Measurements from ENCODE around the gene NEAT1. TPM values are rescaled to one million over a fixed set of nuclear protein-coding genes. Genes with fewer than 3 reads are reported as not detected.

Gene NEAT1
- total RNA-seq, 2 experiments from 2014 or later: 525 to 618 TPM

DNA sequence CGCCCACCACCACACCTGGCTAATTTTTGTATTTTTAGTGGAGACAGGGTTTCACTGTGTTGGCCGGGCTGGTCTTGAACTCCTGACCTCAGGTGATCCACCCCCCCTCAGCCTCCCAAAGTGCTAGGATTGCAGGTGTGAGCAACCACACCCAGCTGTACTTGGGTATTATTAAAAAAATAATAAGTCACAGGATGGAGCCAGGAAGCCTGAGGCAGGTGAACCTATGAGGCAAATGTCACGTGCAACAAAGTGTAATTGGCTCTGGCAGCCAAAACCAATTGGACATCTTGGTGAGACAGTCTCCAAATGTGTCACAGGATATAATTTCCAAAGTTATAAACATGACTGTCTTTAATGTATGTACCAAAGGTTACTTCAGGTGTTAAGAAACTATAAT, 52.3 kb downstream of the NEAT1 start:
- H3K4me1 Mint-ChIP-seq: peaks cover 31% of the 10 kb centered on the region
- CTCF ChIA-PET: interaction anchor here (0.9 to 8.4 kb wide), 2 partner anchors 21 to 33 kb away, joined by 3 to 102 read pairs; partner anchors contain the start of gene MALAT1
- H3K36me3 Mint-ChIP-seq: peaks cover 3% of the 10 kb centered on the region
- no peaks in the 10 kb centered on the region for H3K9me3 Mint-ChIP-seq (ENCODE audit: low read depth)
- no peak overlapping the region for H3K27ac Mint-ChIP-seq
- no peaks in the 10 kb centered on the region for H3K27me3 Mint-ChIP-seq
- no peak overlapping the region for H3K4me3 Mint-ChIP-seq
- no peak for ATAC-seq
- no peak for DNase-seq

- Mint-ChIP-seq H3K27me3 (no peaks in the 10 kb centered on the region), H3K4me3 (peak overlapping the region; percentile 83), H3K27ac (peak overlapping the region; percentile 95), H3K4me1 (peaks cover 26% of the 10 kb centered on the region), H3K36me3 (peaks cover 3% of the 10 kb centered on the region), H3K9me3 (ENCODE audit: low read depth) (no peaks in the 10 kb centered on the region)
- CTCF ChIA-PET: interaction anchor here (0.7 to 8.4 kb wide), 14 partner anchors 11 to 98 kb away, joined by 3 to 102 read pairs (median 4); partner anchors contain the start of genes MALAT1 and SCYL1
- no peak for DNase-seq
- ATAC-seq: no peak
These were observed 54.1 kb downstream of the NEAT1 start for GRCh38 chr11:65476632-65477148.

DNA sequence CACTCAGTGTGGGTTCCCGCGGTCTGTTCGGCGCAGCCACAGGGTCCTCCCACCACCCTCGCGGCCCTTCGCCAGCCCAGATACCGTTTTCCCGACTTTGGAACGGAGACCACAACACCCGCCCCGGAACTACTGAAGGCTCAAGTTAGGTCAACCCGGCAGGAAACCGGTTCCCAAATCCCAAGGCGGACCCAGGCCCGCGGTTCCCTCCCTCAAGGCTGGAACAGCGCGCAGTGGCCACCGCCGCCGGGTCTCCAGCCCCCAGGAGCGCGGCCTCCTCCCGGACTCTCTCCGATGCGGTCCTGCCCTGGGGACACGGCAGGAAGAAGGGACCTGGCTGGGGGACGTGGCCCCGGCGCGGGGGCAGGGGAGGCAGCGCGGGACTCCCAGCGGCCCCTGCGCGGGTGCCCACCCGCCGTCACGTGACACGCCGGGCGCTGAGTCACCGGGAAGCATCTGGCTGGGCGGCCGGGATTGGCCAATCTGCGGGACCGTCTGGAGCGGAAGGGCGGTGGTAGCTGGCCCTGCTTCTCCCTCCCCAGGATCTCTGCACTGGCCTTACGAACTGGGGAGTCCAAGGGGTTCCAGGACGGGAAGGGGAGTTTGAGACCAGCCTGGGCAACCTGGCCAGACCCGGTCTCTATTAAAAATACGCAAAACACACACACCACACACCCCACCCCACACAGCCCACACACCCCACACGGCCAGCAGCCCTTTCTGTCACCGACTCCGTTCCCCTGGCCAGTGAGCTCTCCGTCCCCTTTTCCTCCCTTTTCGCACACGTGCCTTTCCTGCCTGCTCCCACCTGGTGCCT, 54.8 kb downstream of the NEAT1 start:
- no peaks in the 10 kb centered on the region for H3K9me3 Mint-ChIP-seq (ENCODE audit: low read depth)
- peak overlapping the region; percentile 95 for H3K27ac Mint-ChIP-seq
- peaks cover 20% of the 10 kb centered on the region for H3K4me1 Mint-ChIP-seq
- H3K27me3 Mint-ChIP-seq: peaks cover 2% of the 10 kb centered on the region
- ATAC-seq: peak; percentile 90
- peaks cover 3% of the 10 kb centered on the region for H3K36me3 Mint-ChIP-seq
- CTCF ChIA-PET: interaction anchor here (0.7 to 8.4 kb wide), 14 partner anchors 8 to 99 kb away, joined by 3 to 102 read pairs (median 4); partner anchors contain the start of gene MALAT1
- peak; percentile 94 for DNase-seq
- peak overlapping the region; percentile 83 for H3K4me3 Mint-ChIP-seq

- no peak for ATAC-seq
- CTCF ChIA-PET: interaction anchor here (0.8 to 8.4 kb wide), 13 partner anchors 7 to 317 kb away, joined by 3 to 102 read pairs (median 8); partner anchors contain the start of gene MALAT1
- H3K4me1 Mint-ChIP-seq: peaks cover 20% of the 10 kb centered on the region
- no peak for DNase-seq
- peaks cover 3% of the 10 kb centered on the region for H3K27me3 Mint-ChIP-seq
- H3K4me3 Mint-ChIP-seq: no peak overlapping the region
- peaks cover 3% of the 10 kb centered on the region for H3K36me3 Mint-ChIP-seq
- H3K27ac Mint-ChIP-seq: peak overlapping the region; percentile 32
- H3K9me3 Mint-ChIP-seq (ENCODE audit: low read depth): no peaks in the 10 kb centered on the region
These were observed 56.0 kb downstream of the NEAT1 start for GRCh38 chr11:65478388-65479183.

DNA sequence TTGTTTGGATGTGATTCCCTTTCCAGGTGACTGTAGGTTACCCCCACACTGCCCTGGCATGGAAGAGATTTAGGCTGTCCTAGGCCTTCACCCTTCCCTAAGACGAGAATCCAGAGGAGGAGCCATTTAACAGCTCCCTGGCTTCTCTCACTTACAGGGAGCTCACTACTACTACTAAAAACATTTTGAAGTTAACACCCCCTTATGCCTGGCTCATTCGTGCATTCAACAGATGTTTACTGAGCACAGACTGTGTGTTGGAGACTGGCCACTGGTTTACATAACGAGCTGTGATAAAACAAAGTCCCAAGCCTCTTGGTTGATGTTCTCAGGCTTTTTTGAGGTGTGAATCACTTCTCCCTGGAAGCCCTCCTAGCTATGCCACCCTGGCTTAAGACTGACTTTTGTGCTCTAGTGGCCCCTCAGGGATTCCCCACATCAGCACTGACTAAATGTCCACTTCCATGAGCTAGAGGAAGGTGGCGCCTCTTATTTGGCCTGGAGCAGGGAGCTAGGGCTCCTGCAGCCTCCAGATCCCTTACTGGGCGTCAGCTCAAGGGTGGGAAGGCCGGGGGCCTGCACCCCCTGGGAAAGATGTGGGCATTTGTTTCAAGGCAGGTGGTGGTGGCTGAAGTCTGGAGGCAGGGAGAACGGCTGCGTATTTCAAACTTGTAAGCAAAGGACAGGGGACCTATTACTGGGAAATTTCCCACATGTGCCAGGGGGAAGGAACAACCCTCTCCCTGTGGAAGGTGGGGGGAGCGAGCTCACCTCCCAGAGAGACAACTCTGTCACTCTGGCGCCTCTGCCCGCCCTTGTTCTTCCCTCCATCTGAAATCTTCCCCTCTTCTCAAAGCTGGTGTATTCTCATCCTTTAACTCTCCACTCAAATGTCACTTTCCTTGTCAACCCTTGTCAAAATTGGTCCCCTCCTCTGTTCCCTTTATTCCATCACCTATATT, 56.9 kb downstream of the NEAT1 start:
- ATAC-seq: no peak
- Mint-ChIP-seq H3K4me3 (no peak overlapping the region), H3K27ac (no peak overlapping the region), H3K9me3 (ENCODE audit: low read depth) (no peaks in the 10 kb centered on the region), H3K4me1 (peaks cover 20% of the 10 kb centered on the region), H3K27me3 (peaks cover 5% of the 10 kb centered on the region), H3K36me3 (peaks cover 3% of the 10 kb centered on the region)
- no peak for DNase-seq
- CTCF ChIA-PET: interaction anchor here (1.2 to 8.4 kb wide), 8 partner anchors 8 to 87 kb away, joined by 3 to 102 read pairs (median 18); partner anchors contain the start of gene MALAT1

GRCh38 chr11:65482306-65482850, 59.8 kb downstream of the NEAT1 start:
- no peak overlapping the region for H3K27ac Mint-ChIP-seq
- CTCF ChIA-PET: interaction anchor here (8.4 kb wide), 1 partner anchor 13 kb away, joined by 102 read pairs; the partner anchor contains the start of gene MALAT1
- no peaks in the 10 kb centered on the region for H3K9me3 Mint-ChIP-seq (ENCODE audit: low read depth)
- H3K4me3 Mint-ChIP-seq: no peak overlapping the region
- ATAC-seq (no peak), DNase-seq (no peak)
- no peaks in the 10 kb centered on the region for H3K36me3 Mint-ChIP-seq
- peaks cover 8% of the 10 kb centered on the region for H3K27me3 Mint-ChIP-seq
- peaks cover 9% of the 10 kb centered on the region for H3K4me1 Mint-ChIP-seq

DNA sequence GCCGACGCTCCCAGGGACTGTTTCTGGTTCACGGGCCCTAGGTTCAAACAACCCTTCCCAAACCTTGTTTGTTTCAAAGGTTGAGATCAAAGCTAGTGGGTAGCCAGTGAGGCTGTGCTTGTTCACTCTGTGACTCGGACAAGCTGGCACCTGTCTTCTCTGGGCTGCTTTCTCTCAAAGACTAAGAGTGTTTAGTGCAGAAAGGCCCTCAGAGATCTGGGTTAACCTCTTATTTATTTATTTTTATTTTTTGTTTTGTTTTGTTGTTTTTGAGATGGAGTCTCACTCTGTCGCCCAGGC, 63.3 kb downstream of the NEAT1 start:
- peaks cover 8% of the 10 kb centered on the region for H3K27me3 Mint-ChIP-seq
- no peak overlapping the region for H3K27ac Mint-ChIP-seq
- no peaks in the 10 kb centered on the region for H3K9me3 Mint-ChIP-seq (ENCODE audit: low read depth)
- no peak for ATAC-seq
- no peaks in the 10 kb centered on the region for H3K36me3 Mint-ChIP-seq
- H3K4me1 Mint-ChIP-seq: peaks cover 8% of the 10 kb centered on the region
- CTCF ChIA-PET: interaction anchor here (1.4 to 3.5 kb wide), 3 partner anchors 8 to 22 kb away, joined by 3 to 23 read pairs (median 6); no protein-coding TSS in a partner anchor
- DNase-seq: no peak
- H3K4me3 Mint-ChIP-seq: no peak overlapping the region

DNA sequence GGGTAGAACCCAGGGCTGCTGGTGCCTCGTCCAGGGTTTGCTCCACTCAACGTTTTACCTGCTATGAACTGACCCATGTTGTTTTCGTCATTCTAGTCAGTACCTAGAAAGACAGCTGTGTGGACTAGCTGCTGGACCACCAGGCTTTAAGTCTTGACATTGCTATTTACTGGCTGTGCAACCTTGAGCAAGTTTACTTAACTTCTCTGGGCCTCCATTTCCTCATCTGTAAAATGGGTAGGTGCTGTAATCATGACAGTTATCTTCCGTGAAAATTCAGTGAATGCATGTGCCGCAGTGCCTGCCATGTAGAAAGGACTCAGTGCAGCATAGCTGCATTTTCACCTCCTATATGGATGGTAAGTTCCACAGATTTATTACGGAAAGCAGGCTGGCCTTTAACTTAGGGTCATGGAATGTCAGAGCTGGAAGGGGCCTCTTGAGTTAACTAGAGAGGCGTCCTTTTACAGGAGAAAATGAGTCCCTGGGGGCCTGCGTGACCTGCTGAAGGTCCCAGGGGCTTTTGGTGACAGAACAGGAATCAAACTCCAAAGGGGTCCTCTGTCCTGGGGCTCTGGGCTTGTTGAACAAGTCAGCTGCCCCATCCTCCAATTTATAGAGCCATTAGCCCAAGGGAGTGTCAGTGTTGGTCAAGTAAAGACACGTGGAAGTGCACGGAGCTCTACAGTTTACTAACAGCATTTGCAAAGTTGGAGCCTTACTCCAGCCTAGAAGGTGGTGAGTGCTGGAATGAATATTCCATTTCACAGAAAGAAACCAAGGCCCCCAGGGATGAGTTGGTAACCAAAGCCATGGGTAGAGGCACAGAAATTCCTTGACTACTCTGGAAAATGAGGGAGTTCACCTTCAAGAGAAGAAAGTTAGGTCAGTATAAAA, 64.2 kb downstream of the NEAT1 start:
- peaks cover 8% of the 10 kb centered on the region for H3K4me1 Mint-ChIP-seq
- no peak overlapping the region for H3K27ac Mint-ChIP-seq
- DNase-seq (no peak), ATAC-seq (no peak)
- H3K36me3 Mint-ChIP-seq: no peaks in the 10 kb centered on the region
- peaks cover 8% of the 10 kb centered on the region for H3K27me3 Mint-ChIP-seq
- no peaks in the 10 kb centered on the region for H3K9me3 Mint-ChIP-seq (ENCODE audit: low read depth)
- H3K4me3 Mint-ChIP-seq: no peak overlapping the region
- CTCF ChIA-PET: interaction anchor here (1.1 to 3.5 kb wide), 5 partner anchors 9 to 70 kb away, joined by 3 to 23 read pairs (median 6); no protein-coding TSS in a partner anchor

DNA sequence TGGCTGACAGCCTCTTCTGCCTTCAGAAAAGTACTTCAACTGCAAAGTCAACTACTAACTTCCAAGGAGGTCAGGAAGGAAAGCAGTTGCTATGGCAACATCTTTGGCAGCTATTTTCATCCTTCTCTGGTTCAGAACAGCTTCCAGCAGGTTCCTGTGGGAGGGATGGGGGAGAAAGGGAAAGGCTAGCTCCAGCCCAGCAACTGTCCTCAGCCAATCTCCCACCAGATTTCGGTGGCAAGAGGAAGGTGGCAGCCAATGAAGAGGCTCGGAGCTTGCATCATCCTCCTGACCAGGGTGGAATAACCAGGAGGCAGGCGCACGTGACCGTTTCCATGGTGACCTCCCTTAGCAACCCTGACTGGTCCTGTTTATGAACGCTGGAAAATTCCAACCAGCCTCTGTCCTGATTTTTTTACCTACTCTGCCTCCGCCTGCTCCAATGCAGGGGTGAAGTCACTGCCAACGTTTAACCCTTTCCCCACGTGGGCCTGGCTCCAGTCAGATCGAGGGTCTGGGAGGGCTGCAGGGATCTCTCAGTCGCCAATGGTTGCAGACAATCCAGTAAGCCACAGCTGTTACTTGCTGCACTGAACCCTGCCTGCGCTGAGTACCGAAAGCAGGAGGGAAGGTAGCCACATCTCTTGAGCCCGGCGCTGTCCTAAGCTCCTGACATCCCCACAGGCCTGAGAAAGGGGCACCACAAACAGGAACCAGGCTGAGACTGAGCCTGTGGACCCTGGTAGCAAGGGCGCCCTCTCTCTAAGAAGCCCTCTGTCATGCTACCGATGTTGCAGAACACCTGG, 65.1 kb downstream of the NEAT1 start:
- DNase-seq (no peak), ATAC-seq (no peak)
- Mint-ChIP-seq H3K4me3 (no peak overlapping the region), H3K9me3 (ENCODE audit: low read depth) (no peaks in the 10 kb centered on the region), H3K36me3 (no peaks in the 10 kb centered on the region), H3K27me3 (peaks cover 5% of the 10 kb centered on the region), H3K27ac (no peak overlapping the region), H3K4me1 (peaks cover 13% of the 10 kb centered on the region)
- CTCF ChIA-PET: interaction anchor here (1.1 to 3.5 kb wide), 5 partner anchors 10 to 72 kb away, joined by 4 to 23 read pairs (median 7); no protein-coding TSS in a partner anchor

DNA sequence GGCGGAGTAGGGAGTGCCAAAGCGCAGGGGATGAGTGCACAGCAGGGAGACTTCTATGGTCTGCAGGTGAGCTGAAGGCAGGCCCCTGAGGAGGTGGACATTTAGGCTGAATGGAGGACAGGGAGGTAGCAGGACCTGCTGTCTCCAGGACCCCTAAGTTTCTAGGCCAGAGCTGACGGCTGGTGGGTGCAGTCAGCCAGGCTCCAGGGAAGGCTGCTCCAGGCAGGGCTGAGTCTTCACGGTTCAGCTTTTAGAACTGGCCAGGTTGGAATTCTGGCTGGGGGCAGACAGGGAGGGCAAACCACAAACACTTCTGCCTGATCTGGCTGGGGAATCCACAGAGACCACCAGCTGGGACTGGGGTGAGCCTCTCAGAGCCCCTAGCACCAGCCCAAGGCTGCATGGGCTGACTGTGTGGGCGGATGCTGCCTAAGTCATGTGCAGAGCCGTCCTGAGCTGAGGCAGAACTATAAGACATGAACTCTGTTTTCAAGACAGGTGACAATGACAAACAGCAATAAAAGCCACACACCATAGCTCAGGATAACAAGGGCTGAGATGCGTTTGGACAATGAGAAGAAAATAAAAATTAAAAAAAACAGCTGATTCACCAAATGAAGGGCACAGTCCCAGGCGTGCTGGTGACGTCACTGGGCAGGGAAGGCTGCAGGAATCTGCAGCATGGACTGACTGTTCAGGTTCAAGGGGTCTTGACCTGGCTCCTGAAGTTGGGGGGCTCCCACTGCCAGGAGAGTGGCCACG, 65.9 kb downstream of the NEAT1 start:
- Mint-ChIP-seq H3K4me1 (peaks cover 19% of the 10 kb centered on the region), H3K9me3 (ENCODE audit: low read depth) (no peaks in the 10 kb centered on the region), H3K27me3 (peaks cover 5% of the 10 kb centered on the region), H3K27ac (no peak overlapping the region), H3K4me3 (no peak overlapping the region), H3K36me3 (no peaks in the 10 kb centered on the region)
- ATAC-seq: no peak
- CTCF ChIA-PET: interaction anchor here (1.4 to 3.5 kb wide), 4 partner anchors 11 to 73 kb away, joined by 5 to 23 read pairs (median 8); no protein-coding TSS in a partner anchor
- no peak for DNase-seq

Data from activated CD8-positive, alpha-beta memory T cell treated with anti-CD3 and anti-CD28 coated beads, Interleukin-2, amount 10 ng/mL, durations not matched to agents 7 days and 5 days (primary cell).